ENCODE measurements around the gene RNF41. TPM values are rescaled to one million over a fixed set of nuclear protein-coding genes. Genes with fewer than 3 reads are reported as not detected.

RNF41 gene
- total and polyA plus RNA-seq, 4 donors: 18.1 to 54.6 (median 45.1) TPM

DNA sequence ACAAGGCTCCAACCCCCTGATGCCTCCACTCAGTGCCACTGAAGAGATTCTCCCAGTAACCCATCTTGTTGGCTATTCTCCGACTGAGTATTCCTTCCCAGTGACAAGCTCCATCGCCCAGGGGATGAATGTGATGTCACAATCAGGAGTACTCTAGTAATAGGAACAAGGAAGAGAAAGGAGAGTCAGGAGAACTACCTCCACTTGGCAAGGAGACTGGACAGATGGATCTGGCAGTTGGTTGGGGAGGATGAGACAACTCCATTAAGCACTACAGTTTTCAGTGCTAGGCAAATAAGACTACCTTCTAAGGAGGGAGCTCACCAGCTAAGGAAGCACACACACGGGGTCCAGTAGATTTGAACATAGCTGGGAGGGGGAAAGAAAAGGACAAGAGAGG, 5.3 kb downstream of the RNF41 start:
- DNase-seq (no peak), ATAC-seq (ENCODE audit: insufficient read depth, low FRiP score) (no peak)
- TF ChIP-seq, protein P1, sequence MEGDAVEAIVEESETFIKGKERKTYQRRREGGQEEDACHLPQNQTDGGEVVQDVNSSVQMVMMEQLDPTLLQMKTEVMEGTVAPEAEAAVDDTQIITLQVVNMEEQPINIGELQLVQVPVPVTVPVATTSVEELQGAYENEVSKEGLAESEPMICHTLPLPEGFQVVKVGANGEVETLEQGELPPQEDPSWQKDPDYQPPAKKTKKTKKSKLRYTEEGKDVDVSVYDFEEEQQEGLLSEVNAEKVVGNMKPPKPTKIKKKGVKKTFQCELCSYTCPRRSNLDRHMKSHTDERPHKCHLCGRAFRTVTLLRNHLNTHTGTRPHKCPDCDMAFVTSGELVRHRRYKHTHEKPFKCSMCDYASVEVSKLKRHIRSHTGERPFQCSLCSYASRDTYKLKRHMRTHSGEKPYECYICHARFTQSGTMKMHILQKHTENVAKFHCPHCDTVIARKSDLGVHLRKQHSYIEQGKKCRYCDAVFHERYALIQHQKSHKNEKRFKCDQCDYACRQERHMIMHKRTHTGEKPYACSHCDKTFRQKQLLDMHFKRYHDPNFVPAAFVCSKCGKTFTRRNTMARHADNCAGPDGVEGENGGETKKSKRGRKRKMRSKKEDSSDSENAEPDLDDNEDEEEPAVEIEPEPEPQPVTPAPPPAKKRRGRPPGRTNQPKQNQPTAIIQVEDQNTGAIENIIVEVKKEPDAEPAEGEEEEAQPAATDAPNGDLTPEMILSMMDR (IDR thresholded peaks at IDR 0.05; ENCODE audit: control extremely low read depth, extremely low read depth): no peak
- Histone ChIP-seq H3K4me3 (no peak overlapping the region), H3K4me1 (ENCODE audit: control insufficient read depth in 5 of 5, insufficient read depth in 5 of 5, low read length in 5 of 5) (peaks cover 0 to 7% (median 5%) of the 10 kb centered on the region in 5 donors), H3K9ac (ENCODE audit: insufficient read depth in 1 of 2, low read length in 2 of 2) (no peak overlapping the region), H3K9me3 (ENCODE audit: control insufficient read depth in 4 of 4, insufficient read depth in 3 of 4, low read length in 3 of 4) (no peaks in the 10 kb centered on the region), H3K27me3 (ENCODE audit: control insufficient read depth in 3 of 3, insufficient read depth in 3 of 3, low read length in 2 of 3) (no peaks in the 10 kb centered on the region), H3K36me3 (ENCODE audit: control insufficient read depth in 4 of 4, insufficient read depth in 4 of 4, low read length in 4 of 4) (peaks cover 23 to 37% (median 31%) of the 10 kb centered on the region in 4 donors), H3K27ac (ENCODE audit: low read depth in 1 of 2, low read length in 1 of 2) (no peak overlapping the region)
- 89 to 94% methylated on average over 3 of the region's 3 CpGs for WGBS, 2 donors

GRCh38 chr12:56213878-56214277, 7.8 kb downstream of the RNF41 start:
- TF ChIP-seq, protein P1 (IDR thresholded peaks at IDR 0.05; ENCODE audit: control extremely low read depth, extremely low read depth): no peak
- no peak overlapping the region for H3K4me3 ChIP-seq
- 84 to 89% methylated on average over 5 of the region's 5 CpGs for WGBS, 2 donors
- ATAC-seq (ENCODE audit: insufficient read depth, low FRiP score): no peak
- peaks cover 0 to 3% (median 0%) of the 10 kb centered on the region in 5 donors for H3K4me1 ChIP-seq (ENCODE audit: control insufficient read depth in 5 of 5, insufficient read depth in 5 of 5, low read length in 5 of 5)
- H3K9me3 ChIP-seq (ENCODE audit: control insufficient read depth in 4 of 4, insufficient read depth in 3 of 4, low read length in 3 of 4): no peaks in the 10 kb centered on the region
- DNase-seq: no peak
- no peak overlapping the region for H3K9ac ChIP-seq (ENCODE audit: insufficient read depth in 1 of 2, low read length in 2 of 2)
- H3K27me3 ChIP-seq (ENCODE audit: control insufficient read depth in 3 of 3, insufficient read depth in 3 of 3, low read length in 2 of 3): no peaks in the 10 kb centered on the region
- H3K36me3 ChIP-seq (ENCODE audit: control insufficient read depth in 4 of 4, insufficient read depth in 4 of 4, low read length in 4 of 4): peaks cover 31 to 52% (median 38%) of the 10 kb centered on the region in 4 donors
- no peak overlapping the region for H3K27ac ChIP-seq (ENCODE audit: low read depth in 1 of 2, low read length in 1 of 2)

GRCh38 chr12:56212361-56212760, 9.4 kb downstream of the RNF41 start:
- H3K36me3 ChIP-seq (ENCODE audit: control insufficient read depth in 4 of 4, insufficient read depth in 4 of 4, low read length in 4 of 4): peaks cover 39 to 59% (median 45%) of the 10 kb centered on the region in 4 donors
- H3K9ac ChIP-seq (ENCODE audit: insufficient read depth in 1 of 2, low read length in 2 of 2): no peak overlapping the region
- no peaks in the 10 kb centered on the region for H3K27me3 ChIP-seq (ENCODE audit: control insufficient read depth in 3 of 3, insufficient read depth in 3 of 3, low read length in 2 of 3)
- DNase-seq (no peak), ATAC-seq (ENCODE audit: insufficient read depth, low FRiP score) (no peak)
- no peak overlapping the region for H3K27ac ChIP-seq (ENCODE audit: low read depth in 1 of 2, low read length in 1 of 2)
- TF ChIP-seq, protein P1 (IDR thresholded peaks at IDR 0.05; ENCODE audit: control extremely low read depth, extremely low read depth): no peak
- H3K4me3 ChIP-seq: no peak overlapping the region
- H3K4me1 ChIP-seq (ENCODE audit: control insufficient read depth in 5 of 5, insufficient read depth in 5 of 5, low read length in 5 of 5): no peaks in the 10 kb centered on the region
- no peaks in the 10 kb centered on the region for H3K9me3 ChIP-seq (ENCODE audit: control insufficient read depth in 4 of 4, insufficient read depth in 3 of 4, low read length in 3 of 4)
- WGBS, 2 donors: 87 to 95% methylated on average over 1 of the region's 1 CpG

DNA sequence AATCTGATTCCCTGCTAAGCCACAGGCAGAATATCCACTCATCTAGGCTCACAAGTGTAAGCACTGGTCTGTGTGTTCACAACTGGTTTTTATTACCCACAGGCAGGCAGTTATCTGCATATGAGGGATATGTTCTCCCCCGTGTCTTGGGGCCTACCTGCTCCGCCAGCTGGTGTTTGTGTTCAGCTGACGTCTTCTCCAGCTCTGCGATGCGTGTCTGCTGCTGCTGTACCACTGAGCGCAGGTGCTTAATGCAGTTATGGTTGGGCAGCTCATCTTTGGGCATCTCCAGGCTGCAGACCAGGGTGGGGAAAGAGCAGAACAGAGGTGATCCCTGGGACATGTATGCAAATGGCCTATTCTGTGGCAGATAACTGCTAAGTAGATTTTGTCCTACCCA, 13.7 kb downstream of the RNF41 start:
- ATAC-seq (ENCODE audit: insufficient read depth, low FRiP score): no peak
- TF ChIP-seq, protein P1 (IDR thresholded peaks at IDR 0.05; ENCODE audit: control extremely low read depth, extremely low read depth): no peak
- no peak overlapping the region for H3K9ac ChIP-seq (ENCODE audit: insufficient read depth in 1 of 2, low read length in 2 of 2)
- no peaks in the 10 kb centered on the region for H3K4me1 ChIP-seq (ENCODE audit: control insufficient read depth in 5 of 5, insufficient read depth in 5 of 5, low read length in 5 of 5)
- 90 to 94% methylated on average over 6 of the region's 6 CpGs for WGBS, 2 donors
- peaks cover 45 to 63% (median 47%) of the 10 kb centered on the region in 4 donors for H3K36me3 ChIP-seq (ENCODE audit: control insufficient read depth in 4 of 4, insufficient read depth in 4 of 4, low read length in 4 of 4)
- no peak overlapping the region for H3K4me3 ChIP-seq
- H3K9me3 ChIP-seq (ENCODE audit: control insufficient read depth in 4 of 4, insufficient read depth in 3 of 4, low read length in 3 of 4): peaks cover 0 to 1% (median 0%) of the 10 kb centered on the region in 4 donors
- no peaks in the 10 kb centered on the region for H3K27me3 ChIP-seq (ENCODE audit: control insufficient read depth in 3 of 3, insufficient read depth in 3 of 3, low read length in 2 of 3)
- no peak for DNase-seq
- no peak overlapping the region for H3K27ac ChIP-seq (ENCODE audit: low read depth in 1 of 2, low read length in 1 of 2)

Data from lung (tissue), 12 donors.